NCI-H446 (cell line): ENCODE results near the gene SEC24A.
A peak's percentile ranks its signal among the peaks of the same experiment; 100 is the strongest.
"Not testable (repeated sequence)": the region's sequence is repeated elsewhere in the genome, so short reads cannot be mapped to it uniquely, and the experiment has no call there.

ENCODE experiments used
- DNase-seq, 2 experiments: peaks; one replicate each; lab custom pipeline; 2025; lab: John Stamatoyannopoulos, UW

The SEC24A gene

GRCh38 chr5:134741052-134741451 lies 92.5 kb downstream of the SEC24A start:
- DNase-seq = no peak

GRCh38 chr5:134742134-134742533 lies 93.5 kb downstream of the SEC24A start:
- no peak for DNase-seq

- DNase-seq = no peak
Observed at GRCh38 chr5:134749415-134749814, 100.8 kb downstream of the SEC24A start.

- DNase-seq = no peak
Observed at GRCh38 chr5:134758176-134758503, 109.6 kb downstream of the SEC24A start.

GRCh38 chr5:134758504-134759341 lies 110.1 kb downstream of the SEC24A start, which contains the start of gene DDX46:
TSS of gene DDX46 (plus strand) at chr5:134758779. CDS start at chr5:134758939, 160 bp downstream.
- peak; percentile 85 to 95 for DNase-seq

- DNase-seq = not testable (repeated sequence)
Observed at GRCh38 chr5:134767528-134768291, 119.1 kb downstream of the SEC24A start.

GRCh38 chr5:134769206-134769605 lies 120.6 kb downstream of the SEC24A start:
- no peak for DNase-seq

GRCh38 chr5:134772461-134773125 lies 124.0 kb downstream of the SEC24A start:
- no peak for DNase-seq

GRCh38 chr5:134777366-134777765 lies 128.8 kb downstream of the SEC24A start:
- no peak for DNase-seq
